ENCODE results near the gene FAM25G.

The FAM25G gene

DNA sequence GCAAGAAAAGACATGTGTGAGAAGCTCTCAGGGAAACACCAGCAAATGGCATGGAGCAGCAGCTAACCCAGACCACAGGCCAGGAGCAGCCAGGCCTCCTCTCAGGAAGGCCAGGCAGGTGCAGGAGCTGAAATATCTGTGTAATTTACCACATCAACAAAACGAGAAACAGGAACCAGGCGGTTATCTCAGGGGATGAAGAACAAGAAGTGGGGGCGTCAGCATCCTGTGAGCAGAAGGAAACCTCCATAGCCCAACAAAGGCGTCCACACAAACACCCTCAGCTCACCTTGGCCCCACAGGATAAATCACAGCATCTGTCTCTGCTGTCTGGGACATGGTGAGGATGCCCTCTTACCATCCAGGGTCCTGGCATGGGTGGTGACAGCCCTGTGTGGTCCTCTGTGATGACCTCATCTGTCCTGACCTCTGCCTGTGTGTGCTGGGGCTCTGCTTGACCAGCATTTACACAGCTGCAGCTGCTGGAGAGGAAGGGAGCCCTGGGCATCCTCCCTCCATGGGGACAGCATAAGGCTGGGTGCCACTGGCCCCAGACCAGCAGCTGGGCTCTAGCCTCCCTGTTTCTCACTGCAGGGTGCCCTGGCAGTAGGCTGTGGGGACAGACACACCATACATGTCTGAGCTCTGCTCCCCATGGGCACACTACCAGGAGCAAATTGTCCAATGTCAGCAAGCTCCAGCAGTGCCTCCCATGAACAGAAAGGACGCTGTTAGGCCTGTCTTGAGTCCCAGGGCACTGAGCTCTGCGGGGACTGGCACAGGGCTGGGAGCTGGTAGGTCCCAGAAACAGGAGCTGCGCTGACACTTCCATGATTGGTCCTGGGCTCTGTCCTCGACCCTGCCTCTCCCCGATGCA is 42.2 kb downstream of the FAM25G start:
- in situ Hi-C loops (cut with MboI; ENCODE audit: low sequenced_read_pairs), result no loop called here

DNA sequence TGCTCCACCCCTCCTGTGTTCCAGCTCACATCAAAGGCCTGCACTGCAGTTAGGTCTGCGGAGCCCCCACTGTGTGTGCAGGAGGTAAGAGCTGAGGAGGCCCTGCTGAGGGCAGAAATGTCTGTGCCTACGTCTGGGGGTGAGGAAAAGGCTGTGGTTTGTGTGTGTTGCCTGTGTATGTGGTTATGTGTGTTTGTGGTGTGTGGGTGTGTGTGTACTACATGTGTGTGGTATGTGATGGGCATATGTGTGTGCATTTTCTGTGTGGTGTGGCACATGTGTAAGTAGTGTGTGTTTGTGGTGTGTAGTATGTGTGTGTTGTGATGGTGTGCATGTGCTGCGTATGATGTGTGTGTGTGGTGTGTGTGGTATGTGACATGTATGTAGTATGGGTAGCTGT is 43.8 kb downstream of the FAM25G start:
- in situ Hi-C loops (cut with MboI; ENCODE audit: low sequenced_read_pairs), result no loop called here

DNA sequence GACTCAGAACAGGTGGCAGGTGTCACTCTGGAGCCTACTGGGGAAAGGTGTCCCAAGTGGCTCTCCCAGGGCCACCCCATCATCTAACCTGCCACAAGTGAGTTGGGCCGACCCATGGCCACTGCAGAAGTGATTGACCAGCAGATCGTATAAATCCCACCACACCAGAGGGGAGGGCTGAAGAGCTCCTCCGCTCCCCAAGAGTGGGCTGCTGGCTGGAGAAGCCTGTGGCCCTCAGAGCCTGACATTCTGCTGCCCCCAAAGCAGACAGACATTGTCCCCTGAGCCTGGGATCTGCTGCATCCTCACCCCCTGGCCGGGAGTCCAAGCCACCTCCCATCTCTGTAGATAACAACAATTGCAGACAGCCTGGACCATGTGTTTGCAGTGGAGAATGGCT is 44.3 kb downstream of the FAM25G start:
- in situ Hi-C loops (cut with MboI; ENCODE audit: low sequenced_read_pairs), result no loop called here

DNA sequence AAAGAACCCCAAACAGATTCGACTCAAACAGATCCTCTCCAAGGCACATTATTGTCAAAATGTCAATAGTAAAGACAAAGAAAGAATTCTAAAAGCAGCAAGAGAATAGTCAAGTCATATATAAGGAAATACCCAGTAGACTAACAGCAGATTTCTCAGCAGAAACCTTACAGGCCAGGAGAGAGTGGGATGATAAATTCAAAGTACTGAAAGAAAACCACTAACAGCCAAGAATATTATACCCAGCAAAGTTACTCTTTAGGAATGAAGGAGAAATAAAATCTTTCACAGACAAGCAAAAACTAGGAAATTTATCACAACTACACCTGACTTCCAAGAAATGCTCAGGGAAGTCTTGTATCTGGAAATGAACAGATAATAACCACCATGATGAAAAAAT is 45.8 kb downstream of the FAM25G start:
- in situ Hi-C loops (cut with MboI; ENCODE audit: low sequenced_read_pairs), result no loop called here

DNA sequence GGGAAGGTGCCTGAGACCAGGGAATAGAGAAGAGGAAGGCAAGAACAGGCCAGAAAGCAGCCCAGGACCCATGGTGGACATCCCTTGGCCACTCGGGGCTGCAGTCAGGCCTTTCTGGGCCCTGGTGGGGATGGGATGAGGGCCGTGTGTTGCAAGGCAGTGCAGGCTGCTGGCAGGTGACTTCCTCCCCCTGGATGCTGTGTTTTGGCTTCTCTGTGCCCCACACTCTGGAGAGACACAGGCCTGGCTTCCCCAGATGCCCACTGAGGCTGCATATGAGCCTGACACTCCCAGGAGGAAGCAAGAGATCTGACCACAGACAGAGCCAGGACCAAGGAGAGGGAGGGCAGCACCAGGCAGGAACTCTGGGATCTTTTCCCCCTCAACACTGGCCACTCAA is 47.5 kb downstream of the FAM25G start:
- in situ Hi-C loops (cut with MboI; ENCODE audit: low sequenced_read_pairs), result no loop called here

DNA sequence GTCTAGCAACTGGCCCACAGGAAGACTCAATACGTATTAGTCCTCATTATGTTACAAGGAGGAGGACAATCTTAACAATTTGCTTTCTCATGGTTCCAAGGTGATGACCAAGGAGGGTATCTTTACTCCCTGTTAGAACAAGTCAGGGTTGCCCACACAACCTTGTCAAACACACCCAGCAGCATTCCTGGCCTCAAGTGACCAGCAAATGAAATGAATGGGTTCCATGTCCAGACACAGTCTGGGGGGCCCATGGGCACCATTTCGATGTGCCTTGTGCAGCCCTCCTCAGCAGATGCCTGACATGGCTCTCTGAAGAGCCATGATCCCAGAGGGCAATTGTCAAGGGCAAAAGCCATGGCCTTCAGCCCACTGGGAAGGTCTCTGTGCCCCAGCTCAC is 48.4 kb downstream of the FAM25G start:
- in situ Hi-C loops (cut with MboI; ENCODE audit: low sequenced_read_pairs), result no loop called here

DNA sequence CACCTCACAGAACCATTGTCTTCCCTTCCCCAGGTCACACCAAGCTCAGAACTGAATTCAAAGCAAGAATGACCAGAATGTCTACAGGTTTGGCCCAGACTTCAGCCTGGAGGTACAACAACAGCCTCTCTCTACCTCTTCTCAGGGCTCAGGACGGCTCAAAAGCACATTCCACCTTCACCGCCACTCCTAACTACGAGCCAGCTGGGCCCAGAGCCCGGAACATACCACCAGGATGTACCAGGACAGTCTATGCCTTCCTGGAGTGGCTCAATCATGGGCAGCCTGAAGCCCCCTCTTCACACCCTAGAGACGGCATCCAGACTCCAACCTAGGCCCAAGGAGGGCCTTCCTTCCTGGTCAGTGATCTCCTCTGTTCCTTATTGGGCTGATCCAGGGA is 49.1 kb downstream of the FAM25G start:
- in situ Hi-C loops (cut with MboI; ENCODE audit: low sequenced_read_pairs), result no loop called here

DNA sequence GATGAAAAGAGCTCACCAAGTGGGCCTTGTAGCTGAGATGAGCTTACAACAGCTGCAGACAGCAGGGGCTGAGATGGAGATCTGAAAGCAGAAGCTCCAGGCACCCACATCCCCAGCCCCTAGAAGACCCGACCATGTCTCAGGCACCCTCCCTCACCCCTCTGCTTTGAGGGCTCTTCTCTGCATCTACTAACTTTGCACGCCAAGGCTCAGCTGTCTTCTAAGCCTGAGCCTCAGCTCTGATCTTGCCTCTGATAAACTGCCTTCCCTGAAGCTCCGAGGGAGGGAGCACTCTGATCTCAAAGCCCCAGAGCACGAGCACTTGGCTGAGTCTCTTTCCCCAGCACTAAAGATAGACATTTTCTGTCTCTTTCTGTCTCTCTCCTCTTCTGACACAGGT is 49.6 kb downstream of the FAM25G start:
- in situ Hi-C loops (cut with MboI; ENCODE audit: low sequenced_read_pairs), result no loop called here

DNA sequence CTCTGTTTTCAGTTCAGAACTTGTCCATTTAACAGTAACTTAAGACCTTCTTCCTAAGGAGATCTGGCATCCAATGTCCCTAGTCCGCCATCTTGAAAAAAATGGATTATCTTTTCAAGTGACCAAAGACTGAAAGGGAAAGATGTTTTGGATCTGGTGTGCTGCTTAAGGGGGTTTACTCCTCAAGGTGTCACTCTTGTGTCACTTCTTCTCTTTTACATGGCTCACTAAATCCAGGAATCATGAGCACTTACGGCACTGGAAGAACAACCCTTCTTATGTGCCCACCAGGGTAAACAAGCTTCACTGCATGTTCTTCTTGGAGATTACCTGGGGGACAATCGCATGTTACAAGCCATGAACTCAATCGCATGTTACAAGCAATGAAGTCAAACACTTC is 51.3 kb downstream of the FAM25G start:
- in situ Hi-C loops (cut with MboI; ENCODE audit: low sequenced_read_pairs), result no loop called here

DNA sequence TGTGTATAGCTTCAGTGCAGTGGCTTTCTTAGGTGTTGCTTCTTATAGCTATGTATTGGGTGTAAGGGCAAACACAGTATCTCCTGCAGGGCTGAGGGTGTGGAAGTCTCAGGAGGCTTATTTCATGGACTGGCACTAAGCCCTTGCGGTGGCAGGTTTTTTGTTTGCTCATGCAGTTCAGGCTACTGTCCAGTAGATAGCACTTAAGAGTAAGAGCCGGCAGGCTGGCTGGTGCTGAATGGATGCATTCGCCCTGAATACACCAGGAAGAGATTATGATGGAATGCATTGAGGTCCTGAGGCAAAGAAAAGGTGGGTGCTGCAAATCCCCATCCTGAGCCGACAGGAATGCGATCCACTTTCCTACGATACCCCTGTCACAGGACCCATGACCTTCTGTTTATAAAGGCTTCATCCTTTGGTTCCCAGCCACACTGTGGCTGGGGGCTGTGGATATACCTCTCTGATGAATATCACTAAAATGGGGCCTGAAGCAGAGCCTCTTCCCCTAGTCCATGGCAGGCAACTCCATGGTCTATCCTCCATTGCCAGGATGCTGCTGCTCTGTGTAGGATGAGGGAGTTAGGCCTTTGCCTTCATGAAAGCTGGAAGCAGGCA is 52.5 kb downstream of the FAM25G start:
- in situ Hi-C loops (cut with MboI; ENCODE audit: low sequenced_read_pairs), result no loop called here
